Stimulated activated CD8-positive, alpha-beta memory T cell treated with anti-CD3 and anti-CD28 coated beads, Interleukin-4, amount 100 ng/mL, for 48 hours (primary cell): ENCODE measurements around the gene GATB.
A peak's percentile ranks its signal among the peaks of the same experiment; 100 is the strongest.
"Not testable (repeated sequence)": the region's sequence is repeated elsewhere in the genome, so short reads cannot be mapped to it uniquely, and the experiment has no call there.

ENCODE experiments used
- DNase-seq: peaks from one replicate; pipeline ENCODE4 v3.0.0-alpha.2; 2020

Gene GATB

DNA sequence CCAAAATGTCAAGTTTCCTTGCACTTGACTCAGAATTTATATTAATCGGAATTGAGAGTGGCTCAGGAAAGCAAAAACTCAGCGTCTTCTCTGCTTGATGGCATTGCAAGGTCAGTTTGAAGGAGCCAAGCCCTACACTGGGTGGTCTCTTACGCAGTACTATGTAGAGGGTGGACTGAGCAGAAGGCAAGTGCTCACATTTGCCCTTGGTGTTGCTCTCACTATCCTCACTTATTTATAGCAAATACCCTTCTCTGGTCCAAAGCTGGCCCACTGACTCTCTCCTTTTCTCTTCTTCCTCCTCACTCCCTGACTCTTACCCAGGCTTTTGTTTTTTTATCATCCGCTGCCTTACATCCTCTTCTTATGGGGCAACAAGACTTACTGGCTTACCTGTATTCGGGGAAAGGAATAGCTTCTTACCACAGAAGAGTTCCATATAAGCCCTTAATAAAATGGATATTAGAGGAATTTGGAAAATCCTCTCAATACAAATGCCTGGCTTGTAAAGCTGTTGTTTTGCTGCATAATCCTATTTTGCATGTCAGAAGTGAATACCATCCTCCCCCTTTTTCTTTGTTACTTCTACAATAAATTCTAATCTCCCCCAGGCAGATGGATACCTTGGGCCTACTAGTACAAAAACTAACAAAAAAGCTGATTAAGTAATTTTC, 24.8 kb upstream of the GATB start:
- no peak for DNase-seq

DNA sequence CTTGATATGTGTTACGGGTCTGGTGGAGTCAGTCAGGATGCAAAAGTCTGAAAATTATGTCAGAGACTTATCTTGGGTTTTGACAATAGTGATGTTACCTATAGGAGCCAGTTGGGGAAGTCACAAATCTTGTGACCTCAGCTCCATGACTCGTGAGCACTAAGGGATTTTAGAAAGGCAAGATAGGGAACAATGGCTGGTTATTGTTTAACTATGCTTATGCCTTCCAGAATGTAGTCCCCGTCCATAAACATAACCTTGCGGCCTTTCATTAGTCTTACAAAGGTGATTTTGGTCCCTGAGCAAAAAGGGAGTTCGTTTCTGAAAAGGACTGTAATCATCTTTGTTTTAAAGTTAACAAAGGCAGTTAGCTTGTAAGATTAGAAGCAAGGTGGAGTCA, 23.9 kb upstream of the GATB start:
- no peak for DNase-seq

DNA sequence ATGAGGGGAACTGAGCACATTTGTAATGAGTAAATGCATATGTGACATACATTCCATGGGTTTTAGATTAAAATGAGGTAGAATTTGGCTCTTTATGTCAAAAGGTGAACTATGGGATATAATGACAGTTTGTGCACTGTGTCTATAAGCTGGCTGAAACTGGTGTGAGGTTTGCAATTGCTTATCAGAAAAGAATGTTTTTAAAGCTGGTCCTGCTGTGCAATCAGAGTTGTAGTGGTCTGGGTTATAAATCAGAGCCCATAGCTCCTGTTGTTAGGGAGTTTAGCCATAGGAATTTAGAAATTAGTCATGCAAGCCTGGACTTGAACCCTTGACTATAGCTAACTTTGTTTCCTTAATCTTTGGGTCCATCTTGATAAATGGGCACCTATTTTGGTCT, 23.1 kb upstream of the GATB start:
- no peak for DNase-seq

DNA sequence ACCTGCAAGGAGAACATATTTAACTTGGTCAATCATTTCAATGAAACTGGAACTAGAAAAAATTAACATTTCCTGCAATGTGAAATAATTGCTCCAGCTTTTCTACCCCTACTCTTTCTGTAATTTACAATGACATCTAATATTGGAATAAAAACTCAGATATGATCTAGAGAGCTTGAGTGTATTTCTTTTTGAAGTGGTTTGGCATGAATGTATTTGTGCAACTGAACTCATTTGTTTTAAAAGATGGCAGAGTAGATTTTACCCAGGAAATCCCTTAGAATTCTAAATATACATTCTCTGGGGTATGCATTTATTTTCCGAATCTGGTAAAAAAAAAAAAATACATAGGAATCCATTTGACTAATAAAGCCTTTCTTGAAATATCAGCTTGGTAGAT, 21.5 kb upstream of the GATB start:
- DNase-seq = no peak

DNA sequence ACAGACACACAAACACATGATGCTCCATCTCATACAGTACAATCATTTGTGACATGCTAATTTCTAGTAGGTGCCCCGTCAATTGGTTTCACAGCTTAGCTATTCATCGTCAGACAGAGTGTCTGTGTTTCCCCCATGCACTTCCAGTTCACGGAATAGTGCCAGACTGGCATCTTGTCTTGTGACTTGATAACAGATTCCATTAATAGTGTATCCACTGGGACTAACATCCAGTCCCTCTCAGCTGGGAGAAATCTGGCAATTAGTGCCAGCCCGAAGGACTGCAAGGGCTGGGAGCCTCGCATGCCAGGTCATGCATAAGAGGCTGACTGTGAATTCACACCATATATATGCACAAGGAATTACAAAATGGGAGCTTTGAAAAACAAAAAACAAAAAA, 20.2 kb upstream of the GATB start:
- no peak for DNase-seq

DNA sequence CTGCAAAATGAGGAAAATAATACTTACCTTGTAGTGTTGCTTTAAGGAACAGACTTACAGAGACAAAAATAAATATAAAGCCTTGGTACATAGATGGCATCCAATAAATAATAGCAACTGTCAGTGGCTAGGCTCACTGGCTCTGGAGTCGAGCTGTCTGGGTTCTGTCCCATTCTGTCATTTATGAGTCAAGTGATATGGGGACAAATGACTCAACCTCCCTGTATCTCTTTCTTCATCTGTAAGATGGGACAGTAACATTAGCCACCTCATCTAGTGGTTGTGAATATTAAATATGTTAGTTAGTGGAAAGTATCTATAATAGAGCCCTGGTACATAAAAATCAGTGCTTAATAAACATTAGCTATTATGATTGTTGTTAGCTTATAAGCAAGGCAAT, 16.7 kb upstream of the GATB start:
- DNase-seq = no peak

DNA sequence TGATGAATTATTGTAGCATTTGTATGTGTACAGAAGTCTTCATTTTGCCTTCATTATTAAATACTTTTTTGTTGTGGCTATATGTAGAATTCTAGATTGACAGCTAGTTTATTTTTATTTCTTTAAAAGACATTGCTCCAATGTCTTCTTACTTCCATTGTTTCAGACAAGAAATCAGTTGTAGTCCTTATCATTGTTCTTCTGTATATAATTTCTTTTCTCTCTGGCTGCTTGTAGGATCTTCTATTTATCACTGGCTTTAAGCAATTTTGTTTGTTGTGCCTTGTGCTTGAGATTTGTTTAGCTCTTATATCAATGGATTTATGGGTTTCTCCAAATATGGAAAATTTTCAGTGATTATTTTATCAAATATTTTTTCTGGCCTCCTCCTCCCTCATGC, 13.5 kb upstream of the GATB start:
- DNase-seq = no peak

DNA sequence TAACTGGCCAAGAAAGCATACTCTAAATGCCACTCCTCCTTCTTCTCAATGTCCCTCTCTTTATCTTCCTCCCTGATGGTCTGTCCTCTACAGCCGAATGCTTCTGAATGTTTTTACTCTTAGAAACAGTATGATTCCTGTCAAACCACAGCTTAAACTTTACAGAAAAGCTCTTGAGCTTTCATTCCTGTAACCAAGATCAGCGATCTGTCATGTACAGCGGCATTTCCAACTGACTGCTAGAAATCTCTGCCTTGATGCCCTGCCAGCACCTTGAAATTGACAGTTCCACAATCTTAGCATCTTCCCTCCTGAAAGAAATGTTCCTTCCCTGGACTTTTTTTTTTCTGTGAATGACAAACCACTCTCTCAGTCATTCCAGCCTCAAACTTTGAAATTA, 11.5 kb upstream of the GATB start:
- DNase-seq = no peak

DNA sequence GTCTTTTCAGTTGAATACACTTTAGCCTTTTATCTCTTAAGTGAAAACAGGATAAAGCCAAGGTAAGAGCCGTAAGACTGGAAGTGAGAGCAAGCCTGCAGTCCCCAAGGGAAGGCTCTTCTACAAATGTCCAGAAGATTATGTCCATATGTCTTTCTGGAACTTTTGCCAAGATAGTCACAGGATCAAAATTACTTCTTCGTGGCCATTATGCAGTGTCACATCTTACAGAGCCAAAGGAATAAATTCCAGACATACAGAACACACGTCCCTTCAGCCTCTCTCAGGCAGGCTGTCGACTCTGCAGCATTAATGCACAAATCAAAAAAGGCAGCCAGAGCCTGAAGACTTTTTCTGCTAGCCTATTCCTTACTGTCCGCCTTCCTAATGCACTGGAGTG, 10.9 kb upstream of the GATB start:
- no peak for DNase-seq

DNA sequence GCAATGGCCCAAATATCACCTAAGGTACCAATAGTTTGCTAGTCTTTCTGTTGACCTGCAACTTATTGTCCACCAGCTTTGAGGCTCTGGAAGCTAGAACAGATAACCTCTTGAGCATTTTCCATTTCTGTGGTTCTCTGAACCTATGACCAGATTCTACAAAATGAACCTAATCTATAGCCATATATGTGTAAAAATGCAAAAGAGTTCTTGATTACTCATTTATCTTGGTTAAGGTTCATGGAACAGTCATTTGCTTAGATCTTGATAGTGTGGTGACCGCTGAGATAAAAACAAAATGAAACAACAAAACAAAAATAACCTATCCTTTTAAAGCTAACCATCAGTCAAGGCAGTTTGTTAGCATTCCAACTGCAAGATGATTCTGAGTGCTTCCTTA, 9.3 kb upstream of the GATB start:
- no peak for DNase-seq

DNA sequence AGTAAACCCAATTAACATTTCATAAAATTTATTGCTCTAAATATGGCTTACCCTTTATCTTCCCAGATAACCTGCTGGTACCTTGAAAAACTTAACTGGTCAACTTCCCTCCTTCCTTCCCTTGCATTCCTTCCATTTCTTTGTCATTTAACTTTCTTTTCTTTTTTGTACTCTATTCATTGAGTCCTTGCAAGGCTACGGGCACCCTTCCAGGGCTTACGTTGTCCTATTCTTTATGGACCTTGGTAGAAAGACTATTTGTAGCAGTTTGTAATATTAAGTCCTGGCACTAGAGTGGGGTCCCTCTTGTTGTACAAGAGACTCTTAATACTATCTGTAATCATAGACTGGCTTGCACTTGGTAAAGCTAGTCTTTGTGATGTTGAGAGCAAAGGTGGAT, 8.0 kb upstream of the GATB start:
- DNase-seq = no peak

DNA sequence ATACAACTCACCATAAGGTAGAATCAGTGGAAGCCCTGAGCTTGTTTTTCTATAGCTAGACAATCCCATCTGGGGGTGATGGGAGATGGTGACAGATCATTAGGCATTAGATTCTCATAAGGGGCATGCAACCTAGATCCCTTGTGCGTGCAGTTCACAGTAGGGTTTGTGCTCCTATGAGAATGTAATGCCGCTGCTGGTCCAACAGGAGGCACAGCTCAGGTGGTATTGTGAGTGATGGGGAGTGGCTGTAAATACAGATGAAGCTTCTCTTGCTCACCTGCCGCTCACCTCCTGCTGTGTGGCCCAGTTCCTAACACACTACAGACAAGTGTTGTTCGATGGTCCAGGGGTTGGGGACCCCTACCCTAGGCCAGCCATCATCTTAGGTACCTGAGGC, 5.9 kb upstream of the GATB start:
- no peak for DNase-seq

DNA sequence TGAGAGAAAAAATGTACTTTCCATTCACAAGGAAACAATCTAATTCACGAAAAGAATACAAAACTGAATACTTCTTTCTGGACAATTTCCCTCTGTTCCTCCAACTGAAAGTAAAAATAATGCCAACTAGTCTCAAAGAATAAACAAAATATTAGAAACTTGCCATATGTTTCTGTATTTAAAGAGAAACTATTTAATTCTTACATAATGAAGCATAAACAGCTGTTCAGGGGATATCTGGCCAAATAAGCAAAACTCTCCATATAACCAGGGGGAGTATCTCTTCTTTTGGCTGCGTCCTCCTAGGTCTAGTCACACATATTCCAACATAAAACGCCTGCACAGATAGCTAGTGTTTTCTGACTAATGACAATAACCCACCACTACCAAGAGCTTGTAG, 805 bp downstream of the GATB start:
- DNase-seq = no peak

DNA sequence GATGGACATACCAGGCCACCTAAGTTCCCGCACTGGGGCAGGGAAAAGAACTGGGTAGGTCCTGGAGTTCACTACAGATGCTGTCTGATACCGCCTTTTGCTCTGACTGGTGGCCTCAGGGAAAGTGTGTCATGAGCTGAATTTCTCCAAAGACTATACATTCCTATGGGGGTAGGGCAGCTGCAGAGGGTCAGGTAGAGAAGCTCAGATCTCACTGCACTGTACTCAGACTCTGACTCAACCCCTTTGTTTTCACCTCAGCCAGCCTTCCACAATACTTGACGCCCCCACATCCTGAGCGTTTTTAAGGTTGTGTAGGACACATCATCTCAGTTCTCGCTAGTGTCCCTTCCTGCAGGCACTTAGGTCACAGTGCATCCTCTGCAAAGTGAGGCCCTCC, 7.8 kb downstream of the GATB start:
- peak; percentile 26 for DNase-seq

DNA sequence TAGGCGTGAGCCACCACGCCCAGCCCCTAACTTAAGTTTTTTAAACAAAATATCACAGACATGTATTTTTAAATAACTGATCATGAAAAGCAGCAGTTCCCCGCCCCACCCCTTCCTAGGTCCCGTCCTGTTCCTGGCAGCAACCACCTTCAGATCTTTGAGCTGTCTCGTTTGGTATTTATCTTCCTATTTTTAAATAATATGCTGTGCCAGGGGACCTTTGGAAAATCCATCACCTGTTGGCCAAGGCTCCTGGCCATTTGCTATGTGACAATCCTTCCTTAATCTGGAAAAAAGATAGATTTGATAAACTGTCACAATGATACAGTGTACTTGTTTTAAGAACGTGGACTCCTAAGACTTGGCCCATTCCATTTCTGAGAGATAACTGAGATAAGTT, 10.7 kb downstream of the GATB start:
- DNase-seq = no peak

DNA sequence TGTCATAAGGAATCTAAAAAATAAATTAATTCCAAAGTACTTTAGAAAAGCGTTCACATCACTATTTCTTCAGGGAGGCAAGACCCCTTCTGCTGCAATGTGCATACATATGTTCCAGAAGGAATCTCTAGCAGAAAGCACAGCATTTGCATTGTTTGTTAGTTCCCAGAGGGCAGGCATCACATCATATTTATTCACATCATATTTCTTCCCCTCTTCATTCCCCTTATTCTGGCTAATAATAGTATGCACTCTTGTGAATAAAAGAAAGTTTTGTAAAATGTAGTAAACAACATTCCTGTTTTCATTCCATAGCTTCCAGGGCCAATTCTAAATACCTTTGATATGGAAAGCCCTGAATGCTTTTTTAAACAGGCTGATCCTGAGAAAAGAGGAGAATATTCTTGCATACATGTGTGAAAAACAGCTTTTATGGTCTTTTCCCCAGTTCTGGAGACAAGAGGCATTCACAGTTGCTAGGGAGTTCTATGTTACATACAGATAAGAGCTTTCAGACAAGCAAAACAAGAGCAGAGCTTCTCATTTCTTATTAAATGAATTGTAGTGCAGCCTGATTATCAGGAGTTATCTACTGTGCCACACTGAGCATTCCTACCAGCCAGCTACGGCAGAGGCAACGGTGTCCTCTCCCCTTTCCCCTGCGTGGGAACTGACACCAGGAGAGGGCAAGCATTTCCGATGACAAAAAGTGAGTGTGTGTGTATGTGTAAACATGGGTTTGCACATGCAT, 15.2 kb downstream of the GATB start:
- DNase-seq = no peak

DNA sequence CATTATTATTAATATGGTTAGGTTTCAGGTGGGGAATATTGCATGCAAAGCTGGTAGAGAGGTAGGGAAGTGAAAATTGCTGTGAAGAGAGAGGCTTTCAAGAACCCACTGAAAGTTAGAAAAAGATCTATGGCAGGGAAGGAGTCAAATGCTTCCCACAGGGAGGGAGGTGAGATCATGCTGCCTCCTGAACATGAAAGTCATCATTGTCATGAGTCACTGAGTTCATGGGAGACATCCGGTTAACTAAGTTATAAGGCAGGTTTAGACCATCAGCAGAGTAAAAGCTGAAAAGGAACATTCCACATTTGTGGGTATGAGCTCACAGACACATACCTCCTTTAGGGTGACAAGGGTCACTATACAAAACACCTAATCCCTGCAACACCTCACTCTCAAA, 16.2 kb downstream of the GATB start:
- no peak for DNase-seq

DNA sequence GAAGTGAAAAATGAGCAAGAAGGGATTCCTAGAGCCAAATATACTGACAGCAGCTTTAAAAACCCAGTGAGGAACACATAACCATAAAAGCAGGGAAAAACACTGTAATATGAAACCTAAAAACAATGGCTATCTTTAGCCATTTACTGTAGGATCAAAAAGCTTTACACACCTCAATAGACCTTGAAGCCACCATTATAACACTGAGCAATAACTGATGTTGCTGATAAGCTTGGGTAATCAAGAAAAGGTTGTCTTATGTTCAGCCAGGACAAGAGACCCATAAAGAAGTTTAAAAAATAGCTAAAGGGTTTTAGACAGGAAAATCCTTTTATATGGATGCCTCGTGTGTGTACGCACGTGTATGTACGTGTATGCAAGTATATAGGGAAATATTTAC, 16.9 kb downstream of the GATB start:
- no peak for DNase-seq

DNA sequence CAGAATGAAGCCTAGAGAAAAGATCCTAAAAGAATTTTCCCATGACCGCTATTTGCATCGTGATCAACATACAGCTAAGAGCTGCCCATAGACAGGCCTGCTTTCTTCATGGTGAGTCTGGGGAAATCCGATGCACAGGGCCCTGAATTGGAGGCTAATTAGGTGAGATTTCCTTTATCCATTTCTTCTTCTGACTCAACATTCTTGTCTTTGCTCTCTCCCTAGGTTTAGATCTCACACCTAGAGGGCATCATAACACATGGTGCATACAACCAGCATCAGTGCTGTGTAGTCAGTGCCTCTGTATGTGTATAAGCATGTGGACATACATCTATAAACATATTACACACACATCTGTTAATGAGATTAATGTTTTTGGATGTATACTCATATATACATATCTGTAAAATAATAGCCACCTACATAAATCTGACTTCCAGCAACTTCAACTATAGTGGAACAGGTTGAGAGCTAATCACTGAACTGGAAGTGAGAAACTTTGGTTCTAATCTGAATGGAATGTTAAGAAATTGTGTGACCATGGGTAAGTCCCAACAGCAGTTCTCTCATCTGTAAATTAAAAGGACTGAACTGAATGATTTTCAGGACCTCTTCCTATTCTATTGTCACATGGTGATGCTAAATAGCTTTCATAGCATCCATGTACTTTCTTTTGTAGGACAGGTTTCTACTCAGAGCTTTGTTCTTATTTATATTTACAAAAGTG, 17.5 kb downstream of the GATB start:
- DNase-seq = no peak

DNA sequence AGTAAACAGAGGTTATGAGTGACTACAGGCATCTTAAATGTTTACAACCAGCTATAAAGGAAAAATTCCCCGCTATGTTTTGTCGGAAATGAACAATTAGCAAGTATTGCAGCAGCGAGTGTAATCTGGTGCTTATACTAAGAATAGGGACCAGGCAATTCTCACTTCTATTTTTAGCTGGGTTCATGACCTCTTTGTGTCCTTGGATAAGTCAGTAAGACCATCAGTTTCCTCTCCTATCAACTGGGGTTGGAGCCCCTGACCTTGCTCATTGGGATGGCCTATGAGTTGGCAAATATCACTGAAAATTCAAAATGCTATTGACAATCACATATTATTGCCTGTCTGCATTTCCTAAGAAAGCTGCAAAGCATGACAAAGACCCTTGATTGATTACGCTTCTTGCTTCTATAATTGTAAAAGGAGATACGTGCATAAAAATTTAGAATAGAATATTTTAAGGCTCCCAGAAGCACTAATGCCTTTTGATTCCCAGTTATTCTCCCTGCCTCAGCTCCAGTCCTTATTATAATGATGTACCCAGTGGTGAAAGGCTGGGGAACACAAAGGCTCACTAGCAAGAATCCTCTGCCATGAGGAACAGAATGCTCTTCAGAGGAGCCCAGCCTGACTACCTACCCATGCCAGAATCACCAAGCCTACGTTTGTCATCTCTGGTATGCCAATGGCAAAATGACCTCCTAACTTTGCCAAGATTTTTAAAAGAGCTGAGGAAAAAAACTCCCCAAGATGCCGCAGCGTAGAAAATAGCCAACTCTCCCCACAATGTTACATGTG, 21.9 kb downstream of the GATB start:
- DNase-seq = no peak

DNA sequence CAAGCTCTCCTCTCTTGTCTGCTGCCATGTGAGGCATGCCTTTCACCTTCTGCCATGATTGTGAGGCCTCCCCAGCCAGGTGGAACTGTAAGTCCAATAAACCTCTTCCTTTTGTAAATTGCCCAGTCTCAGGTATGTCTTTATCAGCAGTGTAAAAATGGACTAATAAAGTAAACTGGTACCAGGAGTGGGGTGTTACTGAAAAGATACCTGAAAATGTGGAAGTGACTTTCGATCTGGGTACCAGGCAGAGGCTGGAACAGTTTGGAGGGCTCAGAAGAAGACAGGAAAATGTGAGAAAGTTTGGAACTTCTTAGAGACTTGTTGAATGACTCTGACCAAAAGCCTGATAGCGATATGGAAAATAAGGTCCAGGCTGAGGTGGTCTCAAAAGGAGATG, 24.0 kb downstream of the GATB start:
- DNase-seq = not testable (repeated sequence)

DNA sequence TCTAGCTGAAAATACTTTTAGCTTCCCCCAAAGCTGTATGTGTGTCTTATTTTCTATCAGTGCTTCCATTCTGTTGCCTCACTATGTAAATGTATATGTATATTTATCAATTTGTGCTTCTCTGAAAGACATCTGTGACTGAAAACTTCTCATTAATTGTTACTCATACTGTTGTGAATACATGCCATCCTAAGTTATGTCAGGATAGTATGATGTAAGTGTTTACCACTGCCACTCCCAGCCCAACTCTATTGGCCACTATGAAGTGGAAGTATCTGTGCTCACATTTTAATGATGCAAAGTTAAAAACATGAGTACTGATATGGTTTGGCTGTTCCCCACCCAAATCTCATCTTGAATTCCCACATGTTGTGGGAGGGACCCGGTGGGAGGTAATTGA, 24.4 kb downstream of the GATB start:
- DNase-seq = no peak

DNA sequence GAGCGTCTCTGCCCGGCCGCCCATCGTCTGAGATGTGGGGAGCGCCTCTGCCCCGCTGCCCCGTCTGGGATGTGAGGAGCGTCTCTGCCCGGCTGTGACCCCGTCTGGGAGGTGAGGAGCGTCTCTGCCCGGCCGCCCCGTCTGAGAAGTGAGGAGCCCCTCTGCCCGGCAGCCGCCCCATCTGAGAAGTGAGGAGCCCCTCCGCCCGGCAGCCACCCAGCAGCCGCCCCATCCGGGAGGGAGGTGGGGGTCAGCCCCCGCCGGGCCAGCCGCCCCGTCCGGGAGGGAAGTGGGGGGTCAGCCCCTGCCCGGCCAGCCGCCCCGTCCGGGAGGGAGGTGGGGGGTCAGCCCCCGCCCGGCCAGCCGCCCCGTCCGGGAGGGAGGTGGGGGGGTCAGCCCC, 29.1 kb downstream of the GATB start:
- DNase-seq = not testable (repeated sequence)
